ENCODE measurements around the gene KCNIP1.
A peak's percentile ranks its signal among the peaks of the same experiment; 100 is the strongest.

The KCNIP1 gene

DNA sequence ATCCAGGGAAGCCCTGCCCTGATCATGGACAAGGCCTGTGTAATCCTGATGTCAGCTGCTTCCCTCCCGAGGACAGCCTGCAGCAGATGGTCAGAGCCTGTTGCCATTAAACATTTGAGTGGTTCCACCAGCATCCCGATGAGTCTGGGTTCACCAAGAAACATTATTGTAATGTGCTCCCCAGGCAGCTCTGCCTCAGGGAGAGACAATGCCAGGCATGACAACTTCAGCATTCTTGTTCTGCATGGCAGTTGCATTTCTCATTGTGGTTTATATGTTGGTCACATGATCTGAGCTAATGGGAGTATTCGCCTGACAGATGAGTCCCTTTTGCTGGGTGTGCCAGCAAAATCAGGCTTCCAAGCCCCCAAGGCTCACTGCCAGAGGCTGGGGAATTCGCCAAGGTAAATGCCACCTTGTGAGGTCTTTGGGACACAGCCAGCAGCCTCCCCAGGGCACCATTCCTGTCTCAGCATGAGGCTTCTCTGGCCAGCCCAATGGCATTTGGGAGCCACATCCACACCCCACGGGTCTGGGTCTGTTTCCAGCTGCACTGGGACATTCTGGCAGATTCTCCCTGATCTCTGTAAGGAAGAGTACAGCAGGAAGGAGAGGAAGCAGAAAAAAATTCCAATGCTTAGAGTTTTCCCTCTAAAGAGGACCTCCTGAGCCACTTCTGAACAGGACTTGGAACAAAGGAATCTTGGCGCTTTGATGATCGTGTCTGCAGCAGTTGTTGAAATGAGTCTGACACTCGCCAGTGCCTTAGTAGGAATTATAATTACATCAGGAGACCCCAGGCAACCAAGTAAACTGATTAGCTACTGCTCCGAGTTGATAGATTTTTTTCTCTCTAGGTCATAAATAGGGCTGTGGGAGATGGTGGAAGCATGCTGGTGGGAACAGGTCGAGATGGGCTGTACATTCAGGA is 18.7 kb downstream of the KCNIP1 start:
- Histone ChIP-seq H3K36me3 (no peaks in the 10 kb centered on the region), H3K9me3 (no peaks in the 10 kb centered on the region), H3K4me3 (no peak overlapping the region), H3K27ac (no peak overlapping the region), H3K27me3 (peaks cover 0 to 18% of the 10 kb centered on the region in 2 donors), H3K4me1 (peaks cover 0 to 12% (median 0%) of the 10 kb centered on the region in 4 donors)
- intact Hi-C loops (cut with DNase I; ENCODE audit: low total_unique reads) = no loop called here
- no peak for DNase-seq
- TF ChIP-seq, protein P1, sequence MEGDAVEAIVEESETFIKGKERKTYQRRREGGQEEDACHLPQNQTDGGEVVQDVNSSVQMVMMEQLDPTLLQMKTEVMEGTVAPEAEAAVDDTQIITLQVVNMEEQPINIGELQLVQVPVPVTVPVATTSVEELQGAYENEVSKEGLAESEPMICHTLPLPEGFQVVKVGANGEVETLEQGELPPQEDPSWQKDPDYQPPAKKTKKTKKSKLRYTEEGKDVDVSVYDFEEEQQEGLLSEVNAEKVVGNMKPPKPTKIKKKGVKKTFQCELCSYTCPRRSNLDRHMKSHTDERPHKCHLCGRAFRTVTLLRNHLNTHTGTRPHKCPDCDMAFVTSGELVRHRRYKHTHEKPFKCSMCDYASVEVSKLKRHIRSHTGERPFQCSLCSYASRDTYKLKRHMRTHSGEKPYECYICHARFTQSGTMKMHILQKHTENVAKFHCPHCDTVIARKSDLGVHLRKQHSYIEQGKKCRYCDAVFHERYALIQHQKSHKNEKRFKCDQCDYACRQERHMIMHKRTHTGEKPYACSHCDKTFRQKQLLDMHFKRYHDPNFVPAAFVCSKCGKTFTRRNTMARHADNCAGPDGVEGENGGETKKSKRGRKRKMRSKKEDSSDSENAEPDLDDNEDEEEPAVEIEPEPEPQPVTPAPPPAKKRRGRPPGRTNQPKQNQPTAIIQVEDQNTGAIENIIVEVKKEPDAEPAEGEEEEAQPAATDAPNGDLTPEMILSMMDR (IDR thresholded peaks at IDR 0.05) = no peak

DNA sequence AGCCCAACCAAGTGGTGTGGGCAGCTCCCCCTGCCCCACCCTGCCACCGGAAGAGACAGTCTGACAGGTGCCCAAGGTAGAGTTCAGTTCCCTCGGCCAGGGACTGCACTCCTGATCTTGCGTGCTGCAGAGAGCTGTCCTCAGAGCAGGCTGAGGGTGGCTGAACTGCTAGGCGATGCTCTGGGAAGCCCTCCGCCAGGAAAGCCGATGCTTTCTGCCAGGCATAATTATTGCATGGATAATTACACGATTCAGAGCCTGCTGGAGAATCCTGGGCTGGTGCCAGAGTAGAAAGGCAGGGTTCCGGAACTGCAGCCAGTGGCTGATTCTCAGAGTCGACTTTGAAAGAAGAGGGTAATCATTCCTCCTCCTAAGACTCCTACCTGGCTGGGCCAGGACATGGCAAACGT is 19.3 kb downstream of the KCNIP1 start:
- peaks cover 0 to 18% of the 10 kb centered on the region in 2 donors for H3K27me3 ChIP-seq
- DNase-seq = no peak
- TF ChIP-seq, protein P1 (IDR thresholded peaks at IDR 0.05) = no peak
- H3K9me3 ChIP-seq = no peaks in the 10 kb centered on the region
- no peak overlapping the region for H3K4me3 ChIP-seq
- H3K4me1 ChIP-seq = peaks cover 0 to 12% (median 0%) of the 10 kb centered on the region in 4 donors
- H3K27ac ChIP-seq = no peak overlapping the region
- intact Hi-C loops (cut with DNase I; ENCODE audit: low total_unique reads) = no loop called here
- H3K36me3 ChIP-seq = no peaks in the 10 kb centered on the region

DNA sequence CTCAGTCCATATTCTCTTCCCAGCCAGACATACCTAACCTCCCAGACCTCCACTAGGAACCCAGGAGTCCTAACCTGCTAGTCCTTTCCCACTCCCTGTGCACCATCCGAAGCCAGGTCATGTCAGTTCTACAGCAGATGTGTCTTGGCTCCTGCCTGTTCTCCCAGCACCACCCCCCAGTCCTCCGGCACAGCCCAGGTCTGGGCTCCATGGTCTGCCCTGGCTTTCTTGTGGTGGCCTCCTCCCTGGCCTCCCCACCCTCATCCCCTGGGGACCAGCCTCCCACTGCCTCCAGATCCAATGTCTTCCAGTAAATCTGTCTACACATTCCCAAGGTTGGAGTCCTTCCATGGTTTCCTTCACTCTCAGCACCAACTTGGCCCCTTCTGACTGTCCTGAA is 20.0 kb downstream of the KCNIP1 start:
- Histone ChIP-seq H3K27ac (no peak overlapping the region), H3K4me3 (no peak overlapping the region), H3K36me3 (no peaks in the 10 kb centered on the region), H3K9me3 (no peaks in the 10 kb centered on the region), H3K27me3 (peaks cover 0 to 18% of the 10 kb centered on the region in 2 donors), H3K4me1 (peaks cover 0 to 12% (median 0%) of the 10 kb centered on the region in 4 donors)
- DNase-seq = peak in 1 of 2 donors; percentile 56
- intact Hi-C loops (cut with DNase I; ENCODE audit: low total_unique reads) = no loop called here
- TF ChIP-seq, protein P1 (IDR thresholded peaks at IDR 0.05) = no peak

DNA sequence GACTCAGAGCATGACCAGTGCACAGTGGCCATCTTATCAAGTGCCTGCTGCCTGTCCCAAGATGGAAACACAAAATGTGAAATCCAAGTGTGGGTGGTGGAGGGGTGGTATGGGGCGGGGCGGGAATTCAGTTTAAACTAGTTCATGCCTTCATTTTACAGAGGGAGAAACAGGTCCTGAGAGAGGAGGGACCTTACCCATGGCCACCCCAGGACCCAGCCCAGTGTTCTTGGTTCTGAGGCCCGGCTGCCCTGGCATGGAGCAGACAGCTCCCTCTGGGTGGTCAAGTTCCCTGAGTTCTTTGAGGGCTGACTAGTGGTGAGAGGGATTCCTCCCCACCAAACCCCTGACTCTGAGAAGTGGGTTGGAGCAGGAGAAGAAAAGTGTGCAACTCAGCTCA is 20.8 kb downstream of the KCNIP1 start:
- intact Hi-C loops (cut with DNase I; ENCODE audit: low total_unique reads) = no loop called here
- peak in 1 of 2 donors; percentile 34 for DNase-seq
- H3K27ac ChIP-seq = no peak overlapping the region
- no peaks in the 10 kb centered on the region for H3K36me3 ChIP-seq
- TF ChIP-seq, protein P1 (IDR thresholded peaks at IDR 0.05) = no peak
- no peaks in the 10 kb centered on the region for H3K9me3 ChIP-seq
- H3K4me1 ChIP-seq = peaks cover 0 to 12% (median 0%) of the 10 kb centered on the region in 4 donors
- H3K27me3 ChIP-seq = peaks cover 0 to 18% of the 10 kb centered on the region in 2 donors
- no peak overlapping the region for H3K4me3 ChIP-seq

DNA sequence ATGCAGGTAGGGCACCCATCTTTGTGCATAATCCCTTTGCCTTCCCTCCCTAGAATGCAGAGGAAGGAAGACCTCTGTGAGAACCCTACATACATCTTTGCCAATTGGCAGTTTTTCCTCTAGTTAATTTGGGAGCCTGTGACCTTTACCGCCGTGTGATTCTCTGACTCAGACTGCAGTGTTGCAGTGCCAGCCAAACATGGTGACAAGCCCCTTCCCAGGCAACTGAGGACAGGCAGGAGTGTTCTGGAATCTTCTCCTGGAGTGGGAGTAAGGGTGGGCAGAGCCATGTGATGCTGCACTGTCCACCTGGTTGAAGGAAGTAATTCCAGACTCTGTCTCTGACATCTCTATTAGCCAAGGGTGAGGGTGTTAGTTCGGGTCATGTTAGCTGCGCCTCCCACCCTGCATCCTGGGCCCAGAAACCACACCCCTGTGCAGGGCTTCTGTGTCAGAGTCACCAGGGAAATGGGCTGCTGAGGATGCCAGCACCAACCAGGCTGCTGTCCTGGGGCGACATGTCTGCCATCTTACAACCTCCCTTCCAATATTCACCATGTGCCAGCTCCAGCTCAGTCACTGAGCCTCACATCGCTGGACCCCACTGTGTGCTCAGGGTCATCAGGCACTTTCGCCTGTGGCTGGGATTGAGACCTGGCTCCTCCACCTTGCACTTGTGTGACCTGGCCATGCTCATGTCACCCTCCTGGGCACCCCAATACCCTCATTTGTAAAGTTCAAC is 21.8 kb downstream of the KCNIP1 start:
- no peak overlapping the region for H3K27ac ChIP-seq
- TF ChIP-seq, protein P1 (IDR thresholded peaks at IDR 0.05) = no peak
- H3K4me3 ChIP-seq = no peak overlapping the region
- H3K4me1 ChIP-seq = peaks cover 0 to 12% (median 0%) of the 10 kb centered on the region in 4 donors
- H3K9me3 ChIP-seq = no peaks in the 10 kb centered on the region
- intact Hi-C loops (cut with DNase I; ENCODE audit: low total_unique reads) = no loop called here
- H3K36me3 ChIP-seq = no peaks in the 10 kb centered on the region
- peak in 1 of 2 donors; percentile 34 for DNase-seq
- peaks cover 0 to 18% of the 10 kb centered on the region in 2 donors for H3K27me3 ChIP-seq
